H1 (cell line): Measurements from ENCODE around the gene ATP1A1. TPM values are rescaled to one million over a fixed set of nuclear protein-coding genes. Genes with fewer than 3 reads are reported as not detected.

Source experiments
- NANOG ChIP-seq: IDR thresholded peaks from 2 replicates; pipeline ENCODE4 v1.6.1; 2011; ENCODE audit warnings: low read length, low read depth, mild to moderate bottlenecking, inconsistent platforms; ENCODE audit not compliant: insufficient read depth, poor library complexity, severe bottlenecking
- polyA plus RNA-seq, 7 experiments: library from polyadenylated mRNA; depleted of rRNA in 3 of 7; stranded (reverse) in 5 of 7; unstranded in 2 of 7; fragments of >200 nt in 5 of 7; fragments of 200-250 nt in 2 of 7; gene quantifications; 1 replicate in 5 of 7; 2 replicates in 1 of 7; 4 replicates in 1 of 7; pipeline versions ENCODE4 v1.2.1 to v1.2.3, GENCODE V29; 2011 to 2013; ENCODE audit warnings: missing spikeins in 2 of 7, mixed read lengths in 2 of 7
- total RNA-seq: library from RNA; stranded (reverse); fragmentation: NEBNext Ultra II Directional; extraction: Animal tissue kit (Norgen Biotek cat#: 25700); gene quantifications from 2 replicates; pipeline ENCODE4 v1.2.1, GENCODE V29; 2021

Gene ATP1A1
- total and polyA plus RNA-seq, 2 of the 8 experiments (the other 6 are each of a cell fraction or from before 2014, with no cell fraction given): 222 to 325 TPM

GRCh38 chr1:116411784-116412479 lies 38.9 kb downstream of the ATP1A1 start (continued):
- no peak for TF ChIP-seq NANOG
